Left lung (tissue), 10 donors: Measurements from ENCODE around the gene SPO11. TPM values are rescaled to one million over a fixed set of nuclear protein-coding genes. Genes with fewer than 3 reads are reported as not detected.

Experiments
- ATAC-seq: fragments of 200-7000 bp; cut with Tn5 transposase; one replicate; pipeline ENCODE4 v1.9.1; 2020; ENCODE audit warnings: moderate library complexity
- DNase-seq, 4 donors: peaks; one replicate each; pipeline ENCODE4 v3.0.0-alpha.2; 2013 to 2020
- H3K27ac ChIP-seq, 2 donors: fragments of 200-600 bp; sonication (generic) in 1 of 2; one replicate each; pipeline versions ENCODE4 v1.5.0 to v1.8.0; 2020 to 2021
- H3K27me3 ChIP-seq, 2 donors: fragments of 200-600 bp; sonication (generic) in 1 of 2; one replicate each; pipeline versions ENCODE4 v1.5.0 to v1.8.0; 2020 to 2021
- H3K36me3 ChIP-seq, 2 donors: fragments of 200-600 bp; sonication (generic) in 1 of 2; one replicate each; pipeline versions ENCODE4 v1.5.0 to v1.8.0; 2020 to 2021
- H3K4me1 ChIP-seq, 2 donors: fragments of 200-600 bp; one replicate each; pipeline ENCODE4 v1.8.0; 2021
- H3K4me3 ChIP-seq, 2 donors: fragments of 200-600 bp; sonication (generic) in 1 of 2; one replicate each; pipeline versions ENCODE4 v1.5.0 to v1.8.0; 2020 to 2021; ENCODE audit warnings: mild to moderate bottlenecking in 1 of 2
- H3K9me3 ChIP-seq, 2 donors: fragments of 200-600 bp; sonication (generic) in 1 of 2; one replicate each; pipeline versions ENCODE4 v1.5.0 to v1.8.0; 2020 to 2021
- intact Hi-C, 2 donors: fragments of 100-400 bp; cut with DNase I; formaldehyde crosslinking; loops; one replicate each; pipeline versions ENCODE4 v1.11.2 to v1.14.2; 2022
- microRNA-seq, 2 donors: library from miRNA; unstranded; fragments of <30 nt; microRNA quantifications; one replicate each; pipeline ENCODE4, GENCODE V29; 2019
- polyA plus RNA-seq, 6 donors: library from polyadenylated mRNA; unstranded; fragments of 120-200 nt; gene quantifications; one replicate each; pipeline ENCODE4 v1.2.1, GENCODE V29; 2013; ENCODE audit not compliant: insufficient read length in 6 of 6
- total RNA-seq, 2 donors: library from RNA; stranded (reverse); fragmentation: NEBNext Ultra II Directional; extraction: Animal tissue kit (Norgen Biotek cat#: 25700); gene quantifications; one replicate each; pipeline ENCODE4 v1.2.1, GENCODE V29; 2021
- TF ChIP-seq, protein P1 (sequence below), 2 donors: fragments of 200-600 bp; sonication (generic) in 1 of 2; IDR thresholded peaks; one replicate each; pipeline versions ENCODE4 v1.5.0 to v1.8.0; 2021; ENCODE audit warnings: antibody characterized with exemption in 2 of 2
- donor health status: DM: no; HTN: yes; CAD: no.
- donor health status: DM: no; HTN: no; CAD: no.

SPO11 gene
- total and polyA plus RNA-seq, 8 donors = not detected

DNA sequence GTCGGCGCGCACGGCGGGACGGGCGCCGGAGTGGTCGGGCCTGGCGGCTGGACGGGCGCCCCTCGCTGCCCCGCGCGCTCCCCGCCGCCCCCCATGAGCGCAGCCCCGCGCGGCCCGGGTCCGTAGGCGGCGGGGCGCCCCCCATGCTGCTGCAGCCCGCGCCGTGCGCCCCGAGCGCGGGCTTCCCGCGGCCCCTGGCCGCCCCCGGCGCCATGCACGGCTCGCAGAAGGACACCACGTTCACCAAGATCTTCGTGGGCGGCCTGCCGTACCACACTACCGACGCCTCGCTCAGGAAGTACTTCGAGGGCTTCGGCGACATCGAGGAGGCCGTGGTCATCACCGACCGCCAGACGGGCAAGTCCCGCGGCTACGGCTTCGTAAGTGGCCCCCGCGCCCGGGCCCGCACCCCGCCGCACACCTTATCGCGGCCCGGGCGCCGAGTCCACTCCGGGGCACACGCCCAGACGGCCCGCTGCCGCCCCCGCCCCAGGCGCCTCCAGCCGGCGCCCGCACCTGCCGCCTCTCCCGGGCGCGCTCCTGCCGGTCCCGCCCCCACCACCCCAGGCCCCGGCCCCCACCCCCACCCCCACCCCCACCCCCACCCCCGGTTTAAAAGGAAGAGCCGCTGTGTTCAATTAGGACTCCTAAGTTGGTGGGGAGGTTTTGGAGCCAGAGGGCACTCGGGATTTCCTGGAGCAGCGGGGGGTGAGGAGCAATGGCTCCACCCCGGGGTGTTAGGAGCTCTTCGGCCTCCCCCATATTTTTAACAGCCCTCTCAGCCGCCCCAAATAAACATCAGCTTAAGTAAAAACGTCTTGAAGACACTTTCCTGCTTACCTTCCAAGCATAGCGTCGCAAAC lies 62.1 kb downstream of the SPO11 start:
- TF ChIP-seq, protein P1, sequence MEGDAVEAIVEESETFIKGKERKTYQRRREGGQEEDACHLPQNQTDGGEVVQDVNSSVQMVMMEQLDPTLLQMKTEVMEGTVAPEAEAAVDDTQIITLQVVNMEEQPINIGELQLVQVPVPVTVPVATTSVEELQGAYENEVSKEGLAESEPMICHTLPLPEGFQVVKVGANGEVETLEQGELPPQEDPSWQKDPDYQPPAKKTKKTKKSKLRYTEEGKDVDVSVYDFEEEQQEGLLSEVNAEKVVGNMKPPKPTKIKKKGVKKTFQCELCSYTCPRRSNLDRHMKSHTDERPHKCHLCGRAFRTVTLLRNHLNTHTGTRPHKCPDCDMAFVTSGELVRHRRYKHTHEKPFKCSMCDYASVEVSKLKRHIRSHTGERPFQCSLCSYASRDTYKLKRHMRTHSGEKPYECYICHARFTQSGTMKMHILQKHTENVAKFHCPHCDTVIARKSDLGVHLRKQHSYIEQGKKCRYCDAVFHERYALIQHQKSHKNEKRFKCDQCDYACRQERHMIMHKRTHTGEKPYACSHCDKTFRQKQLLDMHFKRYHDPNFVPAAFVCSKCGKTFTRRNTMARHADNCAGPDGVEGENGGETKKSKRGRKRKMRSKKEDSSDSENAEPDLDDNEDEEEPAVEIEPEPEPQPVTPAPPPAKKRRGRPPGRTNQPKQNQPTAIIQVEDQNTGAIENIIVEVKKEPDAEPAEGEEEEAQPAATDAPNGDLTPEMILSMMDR (IDR thresholded peaks at IDR 0.05) = no peak
- DNase-seq (peak in 1 of 4 donors; percentile 84), ATAC-seq (no peak)
- Histone ChIP-seq H3K4me3 (peak overlapping the region; percentile 55 to 61), H3K27ac (peak overlapping the region; percentile 26 to 66), H3K4me1 (peaks cover 13 to 71% of the 10 kb centered on the region in 2 donors), H3K36me3 (peaks cover 0 to 30% of the 10 kb centered on the region in 2 donors), H3K27me3 (no peaks in the 10 kb centered on the region), H3K9me3 (no peaks in the 10 kb centered on the region)
- intact Hi-C loops = no loop called here

DNA sequence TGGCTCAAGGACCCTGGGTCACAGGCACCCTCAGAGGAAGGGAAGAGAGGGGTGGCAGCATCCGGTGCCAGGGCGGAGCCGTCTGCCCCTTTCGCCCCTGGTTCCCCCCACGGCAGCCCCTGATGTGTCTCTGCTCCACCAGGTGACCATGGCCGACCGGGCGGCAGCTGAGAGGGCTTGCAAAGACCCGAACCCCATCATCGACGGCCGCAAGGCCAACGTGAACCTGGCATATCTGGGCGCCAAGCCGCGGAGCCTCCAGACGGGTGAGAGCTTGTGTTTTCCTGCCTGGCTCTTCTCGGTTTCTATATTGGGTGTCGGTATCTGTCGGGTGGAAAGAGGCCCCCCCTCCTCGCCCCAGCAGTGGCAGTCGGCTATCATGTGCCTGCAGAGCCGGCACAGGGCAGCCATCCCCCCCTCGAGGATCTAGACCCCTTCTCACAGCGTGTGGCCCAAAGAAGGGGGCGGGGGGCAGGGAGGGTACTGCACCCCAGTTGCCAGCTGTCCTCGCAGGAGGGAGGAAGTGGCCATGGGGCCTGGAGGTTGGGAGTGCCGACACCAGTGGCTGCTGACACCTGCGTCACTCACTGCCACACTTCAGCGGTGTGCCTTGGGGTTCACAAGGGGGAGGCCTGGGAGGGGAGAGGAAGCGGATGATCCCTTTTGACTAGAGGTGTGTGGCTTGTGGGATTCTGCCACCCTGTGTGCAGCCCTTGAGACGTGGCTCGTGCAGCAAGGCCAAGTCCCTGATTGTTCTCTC lies 63.1 kb downstream of the SPO11 start:
- TF ChIP-seq, protein P1 (IDR thresholded peaks at IDR 0.05) = no peak
- Histone ChIP-seq H3K36me3 (peaks cover 0 to 40% of the 10 kb centered on the region in 2 donors), H3K27ac (peak overlapping the region; percentile 26 to 60), H3K4me3 (peak overlapping the region; percentile 55 to 61), H3K9me3 (no peaks in the 10 kb centered on the region), H3K4me1 (peaks cover 13 to 81% of the 10 kb centered on the region in 2 donors), H3K27me3 (no peaks in the 10 kb centered on the region)
- no peak for ATAC-seq
- intact Hi-C loops = no loop called here
- DNase-seq = peak in 2 of 4 donors; percentile 69 to 87

Small RNA genes lying within 50 kb of the gene (microRNA-seq; reads per million reads assigned to microRNA genes)
- 0 reads per million in 2 donors for gene MIR4325

Other genes starting within 250 kb of the SPO11 start
- gene BMP7, start 63.2 kb upstream of the SPO11 start, total RNA-seq = 1 to 10 TPM in 1 of 2 donors, under 1 TPM in 1; 0.67 to 2.5 TPM
- 10 to 100 TPM; 13.3 to 22.4 (median 16.9) TPM for gene BMP7, start 63.2 kb upstream of the SPO11 start, polyA plus RNA-seq
- gene RAE1, start 21.5 kb downstream of the SPO11 start, total RNA-seq = 10 to 100 TPM; 16.4 to 18.1 TPM
- gene RAE1, start 21.5 kb downstream of the SPO11 start, polyA plus RNA-seq = 10 to 100 TPM; 45.8 to 55.5 (median 51.0) TPM
- gene RBM38, start 61.6 kb downstream of the SPO11 start, total RNA-seq = 10 to 100 TPM; 17.6 to 20.0 TPM
- 10 to 100 TPM; 16.8 to 29.5 (median 21.9) TPM for gene RBM38, start 61.6 kb downstream of the SPO11 start, polyA plus RNA-seq
- not detected for gene CTCFL, start 195.3 kb downstream of the SPO11 start, total RNA-seq
- gene CTCFL, start 195.3 kb downstream of the SPO11 start, polyA plus RNA-seq = under 1 TPM; 0.39 to 0.67 (median 0.50) TPM
- gene PCK1, start 231.3 kb downstream of the SPO11 start, total RNA-seq = not detected
- under 1 TPM; 0.08 to 0.41 (median 0.29) TPM for gene PCK1, start 231.3 kb downstream of the SPO11 start, polyA plus RNA-seq